Fibroblast of pulmonary artery (primary cell): ENCODE data around the gene SORCS1.

Source experiments
- DNase-seq: peaks from one replicate; pipeline ENCODE4 v3.0.0-alpha.2; 2010; ENCODE audit warnings: low read depth
- H3K4me3 ChIP-seq: replicated peaks from 2 replicates; pipeline ENCODE4 v1.5.1; 2011; ENCODE audit warnings: low read depth, mild to moderate bottlenecking, control low read depth, low read length, moderate library complexity
- TF ChIP-seq, protein P1 (sequence below): IDR thresholded peaks from 2 replicates; pipeline ENCODE4 v1.5.1; 2011; ENCODE audit warnings: mild to moderate bottlenecking, control low read depth, low read length, inconsistent platforms; ENCODE audit errors: missing control alignments

SORCS1 gene

DNA sequence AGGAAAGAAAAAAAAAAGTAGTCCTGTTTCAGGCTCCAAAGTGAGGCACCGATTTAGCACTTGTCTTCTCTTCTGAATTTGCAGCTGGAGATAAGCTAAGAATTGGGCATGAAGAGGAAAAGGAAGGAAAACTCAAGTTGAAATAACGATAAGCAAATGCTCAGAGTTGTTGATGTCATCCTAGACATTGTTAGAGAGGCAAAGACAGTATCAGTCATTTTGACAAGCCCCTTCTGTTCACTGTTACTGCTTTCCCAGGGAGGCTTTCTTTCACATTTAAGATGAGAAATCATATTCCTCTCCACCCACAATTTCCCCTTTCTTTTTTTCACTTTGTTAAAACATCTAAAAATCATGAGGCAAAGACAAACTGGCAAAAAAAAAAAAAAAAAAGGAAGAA is 41.8 kb downstream of the SORCS1 start:
- H3K4me3 ChIP-seq, result no peak overlapping the region
- TF ChIP-seq, protein P1, sequence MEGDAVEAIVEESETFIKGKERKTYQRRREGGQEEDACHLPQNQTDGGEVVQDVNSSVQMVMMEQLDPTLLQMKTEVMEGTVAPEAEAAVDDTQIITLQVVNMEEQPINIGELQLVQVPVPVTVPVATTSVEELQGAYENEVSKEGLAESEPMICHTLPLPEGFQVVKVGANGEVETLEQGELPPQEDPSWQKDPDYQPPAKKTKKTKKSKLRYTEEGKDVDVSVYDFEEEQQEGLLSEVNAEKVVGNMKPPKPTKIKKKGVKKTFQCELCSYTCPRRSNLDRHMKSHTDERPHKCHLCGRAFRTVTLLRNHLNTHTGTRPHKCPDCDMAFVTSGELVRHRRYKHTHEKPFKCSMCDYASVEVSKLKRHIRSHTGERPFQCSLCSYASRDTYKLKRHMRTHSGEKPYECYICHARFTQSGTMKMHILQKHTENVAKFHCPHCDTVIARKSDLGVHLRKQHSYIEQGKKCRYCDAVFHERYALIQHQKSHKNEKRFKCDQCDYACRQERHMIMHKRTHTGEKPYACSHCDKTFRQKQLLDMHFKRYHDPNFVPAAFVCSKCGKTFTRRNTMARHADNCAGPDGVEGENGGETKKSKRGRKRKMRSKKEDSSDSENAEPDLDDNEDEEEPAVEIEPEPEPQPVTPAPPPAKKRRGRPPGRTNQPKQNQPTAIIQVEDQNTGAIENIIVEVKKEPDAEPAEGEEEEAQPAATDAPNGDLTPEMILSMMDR, result no peak
- DNase-seq, result no peak

DNA sequence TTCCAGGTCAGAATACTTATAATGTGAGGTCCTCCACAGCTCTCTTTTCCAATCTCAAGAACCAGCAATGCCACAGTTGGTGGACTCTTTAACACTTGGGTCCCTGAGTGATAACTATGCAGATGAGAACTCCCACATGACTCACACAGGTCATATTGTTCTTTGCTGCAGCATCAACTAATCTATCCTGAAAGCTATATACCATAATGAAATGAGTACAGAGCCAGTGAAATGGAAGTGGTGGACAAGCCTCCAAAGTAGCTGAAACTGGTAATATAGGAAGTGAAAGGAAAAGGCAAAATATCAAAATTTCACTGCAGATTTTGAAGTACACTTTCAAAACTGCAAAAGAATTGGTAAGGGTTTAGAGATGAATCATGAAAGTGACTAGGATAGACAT is 45.6 kb downstream of the SORCS1 start:
- H3K4me3 ChIP-seq, result no peak overlapping the region
- DNase-seq, result no peak
- TF ChIP-seq, protein P1, result no peak

DNA sequence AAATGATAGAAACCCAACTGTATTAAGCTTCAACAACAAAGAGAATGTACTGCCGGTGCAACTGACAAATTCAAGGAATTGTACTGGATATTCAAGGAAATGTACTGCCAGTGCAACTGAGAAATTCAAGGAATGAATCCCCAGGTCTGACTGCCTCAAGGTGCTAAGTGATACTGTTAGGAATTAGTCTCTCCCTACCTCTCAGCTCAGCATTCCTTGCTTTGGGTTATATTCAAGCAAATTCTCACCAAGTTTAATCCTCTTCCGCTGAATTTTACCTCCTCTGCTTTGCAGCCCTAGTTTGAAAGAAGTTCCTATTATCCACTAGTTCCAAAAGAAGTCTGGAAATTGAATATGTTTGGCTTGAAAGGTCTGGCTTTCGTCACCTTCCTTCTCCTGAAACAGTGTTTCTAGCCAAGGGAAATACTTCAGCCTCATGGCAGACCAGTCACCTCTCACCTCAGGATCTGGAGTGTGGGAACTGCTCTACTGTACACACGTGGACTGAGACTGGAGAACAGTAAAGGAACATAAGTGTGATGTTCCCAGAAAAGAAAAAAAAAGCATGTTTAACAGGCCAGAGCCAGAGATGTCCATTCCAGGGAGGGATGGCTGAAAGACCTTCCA is 60.4 kb downstream of the SORCS1 start:
- TF ChIP-seq, protein P1, result no peak

DNA sequence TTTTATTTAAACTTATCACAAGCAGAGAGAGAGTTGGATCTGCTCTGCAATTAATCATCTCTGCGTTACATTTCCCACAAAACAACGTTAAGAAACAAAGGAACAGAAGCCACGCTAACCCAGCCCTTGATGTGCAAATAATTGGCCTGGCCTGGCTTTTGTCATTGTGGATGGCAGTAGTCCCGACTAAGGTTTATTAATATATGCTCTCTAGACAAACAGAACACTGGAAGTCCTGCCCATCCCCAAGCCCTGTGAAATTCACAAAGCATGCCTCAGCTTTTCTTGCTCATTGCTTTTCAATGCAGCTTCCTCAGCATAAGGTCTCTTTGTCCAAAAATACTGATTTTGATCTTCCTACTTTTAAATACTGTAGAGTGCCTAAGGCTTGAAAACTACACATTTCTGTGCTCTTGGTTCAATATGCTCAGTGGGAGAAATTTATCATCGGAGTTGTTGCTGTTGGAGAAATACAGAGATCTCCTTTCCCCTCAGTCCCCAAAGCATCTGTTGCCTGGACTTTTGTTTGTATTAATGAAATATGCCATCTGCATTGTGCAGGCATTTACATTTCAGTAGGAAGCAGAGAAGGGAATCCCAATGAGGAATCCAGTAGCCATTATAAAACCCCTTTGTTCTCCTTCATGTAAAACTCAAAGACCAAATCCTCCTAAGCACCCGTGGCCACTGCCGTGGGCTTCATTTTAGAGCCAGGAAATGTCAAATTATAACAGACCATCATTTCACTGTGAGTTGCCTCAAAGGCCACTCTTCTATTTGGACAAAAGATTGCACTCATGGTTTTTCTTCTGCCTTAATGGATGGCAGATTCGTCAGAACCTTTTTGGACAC is 61.1 kb downstream of the SORCS1 start:
- no peak overlapping the region for H3K4me3 ChIP-seq
- no peak for DNase-seq
- TF ChIP-seq, protein P1, result no peak

More for the DNA sequence above, 60.4 kb downstream of the SORCS1 start:
- no peak for DNase-seq
- no peak overlapping the region for H3K4me3 ChIP-seq

DNA sequence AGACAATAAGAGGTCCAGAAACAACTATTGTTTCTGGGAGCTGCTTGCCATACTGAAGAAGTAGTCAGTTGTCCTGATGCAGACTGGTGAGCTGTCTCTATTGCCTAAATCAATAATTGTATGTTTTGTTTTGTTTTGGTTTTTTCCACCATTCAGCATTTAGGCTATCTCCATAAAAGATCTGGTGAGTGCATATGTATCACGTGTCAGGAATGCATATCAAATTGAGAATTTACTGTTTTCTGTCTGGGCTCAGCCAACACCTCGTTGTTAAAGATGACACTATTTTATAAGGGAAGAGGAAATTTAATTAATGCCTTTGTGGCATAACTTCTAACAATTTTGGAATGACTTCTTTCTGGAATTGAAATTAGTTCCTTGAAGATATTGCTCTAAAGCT is 66.2 kb downstream of the SORCS1 start:
- no peak for DNase-seq
- TF ChIP-seq, protein P1, result no peak
- H3K4me3 ChIP-seq, result no peak overlapping the region

DNA sequence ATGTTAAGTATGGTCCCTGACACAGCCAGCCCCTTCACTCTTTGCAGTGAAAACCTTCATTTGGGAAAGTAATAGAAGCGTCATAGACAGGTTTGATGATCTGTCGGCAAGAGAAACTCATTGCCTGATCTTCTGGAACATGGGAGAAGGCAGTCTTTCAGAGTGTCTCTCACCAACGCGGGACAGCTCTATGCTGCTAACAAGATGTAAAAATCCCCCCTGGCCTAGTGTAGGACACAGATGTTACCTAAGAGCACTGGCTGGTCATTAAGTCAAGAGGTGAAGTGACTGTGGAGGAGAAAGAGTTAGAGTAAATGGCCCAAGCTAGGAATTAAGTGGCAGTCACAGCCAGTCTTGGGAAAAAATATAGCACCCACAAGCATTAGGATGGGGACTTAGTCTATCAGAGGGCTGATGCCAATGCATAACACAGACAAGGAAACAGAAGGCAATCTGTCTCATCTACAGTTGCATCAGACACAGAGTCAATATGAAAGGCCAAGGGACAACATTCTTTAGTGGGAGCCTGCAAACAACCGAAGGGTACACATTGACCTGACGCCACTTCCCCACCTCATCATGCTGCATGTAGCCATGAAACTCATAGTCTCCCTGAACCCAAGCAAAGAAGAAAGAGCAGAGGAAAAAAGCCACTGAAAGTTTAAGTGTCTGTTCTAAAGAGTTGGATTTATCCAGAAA is 69.5 kb downstream of the SORCS1 start:
- no peak overlapping the region for H3K4me3 ChIP-seq
- DNase-seq, result no peak
- TF ChIP-seq, protein P1, result no peak
